GM21528 (cell line): ENCODE measurements around the gene IRAG1.

ENCODE experiments used
- ATAC-seq: cut with Tn5 transposase; IDR thresholded peaks from one replicate; pipeline ENCODE4 v1.9.1; 2021; ENCODE audit warnings: mild to moderate bottlenecking, moderate library complexity; ENCODE audit not compliant: unreplicated experiment, low FRiP score

Gene IRAG1

DNA sequence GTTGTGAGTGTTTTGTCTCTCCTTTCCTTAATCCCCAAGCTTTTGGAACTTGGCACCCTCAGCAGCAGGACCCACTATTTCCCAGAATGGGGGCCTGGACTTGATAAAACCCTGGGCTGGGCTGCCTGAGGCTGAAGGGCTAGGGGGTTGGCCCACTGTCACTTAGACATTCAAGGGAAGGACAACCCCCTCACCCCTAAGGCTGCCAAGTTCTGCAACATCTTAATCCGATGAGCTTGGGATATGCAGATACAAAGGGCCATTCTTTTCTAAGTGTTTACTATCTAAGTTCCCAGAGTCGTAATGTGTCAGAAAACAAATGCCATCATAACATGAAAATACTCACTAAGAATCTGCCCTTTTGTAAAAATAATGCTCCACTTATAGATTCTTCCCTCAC, 42.9 kb downstream of the IRAG1 start:
- ATAC-seq, result no peak

DNA sequence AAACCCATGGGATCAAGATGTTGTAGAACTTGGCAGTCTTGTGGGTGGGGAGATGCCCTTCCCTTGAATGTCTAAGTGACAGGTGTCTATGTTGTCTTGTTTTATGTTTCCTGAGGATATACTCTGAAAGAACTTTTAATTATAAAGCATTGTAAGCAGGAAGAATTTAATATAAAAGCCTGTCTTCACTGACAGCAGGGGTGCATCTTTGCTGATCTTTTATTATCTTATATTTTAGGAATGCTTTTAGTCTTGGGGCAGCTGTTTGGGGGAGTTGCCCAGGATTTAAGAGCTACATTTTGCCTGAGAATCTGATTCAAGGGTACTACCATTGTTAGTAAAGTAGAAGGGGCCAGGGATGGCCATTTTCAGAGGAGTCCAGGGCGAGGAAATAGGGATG, 43.4 kb downstream of the IRAG1 start:
- ATAC-seq, result no peak

DNA sequence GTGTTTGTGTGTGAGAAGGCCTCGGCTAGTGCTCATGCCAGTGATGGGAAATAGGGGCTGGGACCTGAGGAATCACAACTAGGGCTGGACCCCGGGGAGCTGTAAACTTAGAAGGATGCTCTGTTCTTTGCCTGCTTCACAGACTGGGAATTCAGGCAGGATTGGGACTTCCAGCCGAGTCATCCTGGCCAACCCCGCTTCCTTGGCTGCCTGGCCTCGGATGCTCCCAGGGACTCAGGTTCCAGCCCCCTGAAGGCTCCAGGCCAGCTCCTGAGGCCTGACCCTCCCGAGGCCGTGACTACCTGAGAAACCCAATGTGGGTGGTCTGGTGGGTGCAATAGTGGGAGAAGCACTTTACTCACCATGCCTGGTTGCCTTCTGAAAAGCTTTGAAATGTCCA, 44.7 kb downstream of the IRAG1 start:
- ATAC-seq, result no peak

- ATAC-seq, result no peak
These were observed 46.7 kb downstream of the IRAG1 start for GRCh38 chr11:10646681-10647355.

DNA sequence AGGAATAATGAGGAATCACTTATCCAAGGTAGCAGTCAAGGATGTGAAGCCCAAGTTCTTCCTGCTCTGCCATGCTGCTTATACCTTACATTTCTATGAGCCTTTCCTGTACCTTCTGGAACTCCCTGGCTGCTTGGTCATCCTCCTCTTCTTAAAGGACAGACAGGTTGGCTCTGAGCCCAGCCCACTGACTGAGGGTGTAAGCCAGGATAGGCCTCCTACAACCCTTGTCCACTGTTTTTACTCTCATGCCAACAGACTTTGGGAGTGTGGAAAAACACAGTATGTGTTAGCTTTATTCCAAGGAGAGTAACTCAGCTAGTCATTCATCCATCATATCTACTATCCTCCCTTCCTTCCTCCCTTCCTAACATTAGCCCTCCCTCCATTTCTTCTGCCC, 47.5 kb downstream of the IRAG1 start:
- no peak for ATAC-seq

GRCh38 chr11:10645212-10645795, 48.3 kb downstream of the IRAG1 start:
- no peak for ATAC-seq
